Renal cortex interstitium (tissue), 3 donors: Measurements from ENCODE around the gene VPS9D1. TPM values are rescaled to one million over a fixed set of nuclear protein-coding genes. Genes with fewer than 3 reads are reported as not detected.

Experiments
- polyA plus RNA-seq, 3 donors: library from polyadenylated mRNA; unstranded; fragments of 120-200 nt; gene quantifications; one replicate each; pipeline ENCODE4 v1.2.1, GENCODE V29; 2013; ENCODE audit not compliant: insufficient read length in 3 of 3

VPS9D1 gene
- polyA plus RNA-seq, 3 donors: 10.2 to 16.5 (median 13.1) TPM

Other genes starting within 250 kb of the VPS9D1 start
- 100 to 1,000 TPM in 2 of 3 donors, 10 to 100 TPM in 1; 98.3 to 127 (median 111) TPM for gene ANKRD11, start 230.3 kb downstream of the VPS9D1 start, polyA plus RNA-seq
- 100 to 1,000 TPM in 1 of 3 donors, 10 to 100 TPM in 2; 92.6 to 132 (median 98.7) TPM for gene SPG7, start 212.5 kb downstream of the VPS9D1 start, polyA plus RNA-seq
- 1,000 to 10,000 TPM; 1,503 to 2,429 (median 2,392) TPM for gene RPL13, start 160.2 kb downstream of the VPS9D1 start, polyA plus RNA-seq
- gene CPNE7, start 145.1 kb downstream of the VPS9D1 start, polyA plus RNA-seq: 1 to 10 TPM; 6.6 to 7.7 (median 6.8) TPM
- gene DPEP1, start 107.3 kb downstream of the VPS9D1 start, polyA plus RNA-seq: 10 to 100 TPM; 28.6 to 62.6 (median 43.9) TPM
- gene CHMP1A, start 63.2 kb downstream of the VPS9D1 start, polyA plus RNA-seq: 10 to 100 TPM; 60.4 to 83.1 (median 79.7) TPM
- 10 to 100 TPM; 16.5 to 17.2 (median 16.6) TPM for gene SPATA33, start 63.1 kb downstream of the VPS9D1 start, polyA plus RNA-seq
- 100 to 1,000 TPM in 2 of 3 donors, 10 to 100 TPM in 1; 90.3 to 167 (median 127) TPM for gene CDK10, start 34.2 kb downstream of the VPS9D1 start, polyA plus RNA-seq
- gene SPATA2L, start 19.2 kb downstream of the VPS9D1 start, polyA plus RNA-seq: 10 to 100 TPM in 1 of 3 donors, 1 to 10 TPM in 2; 5.2 to 11.2 (median 8.2) TPM
- gene ZNF276, start 639 bp upstream of the VPS9D1 start, polyA plus RNA-seq: 10 to 100 TPM; 24.3 to 34.7 (median 29.5) TPM
- 10 to 100 TPM; 26.0 to 41.3 (median 35.3) TPM for gene FANCA, start 95.7 kb upstream of the VPS9D1 start, polyA plus RNA-seq
- gene SPIRE2, start 107.6 kb upstream of the VPS9D1 start, polyA plus RNA-seq: 10 to 100 TPM; 10.4 to 19.5 (median 12.2) TPM
- gene TCF25, start 152.7 kb upstream of the VPS9D1 start, polyA plus RNA-seq: 100 to 1,000 TPM; 131 to 182 (median 148) TPM
- gene MC1R, start 198.0 kb upstream of the VPS9D1 start, polyA plus RNA-seq: 1 to 10 TPM; 2.9 to 6.3 (median 3.5) TPM
- gene TUBB3, start 202.4 kb upstream of the VPS9D1 start, polyA plus RNA-seq: 10 to 100 TPM in 2 of 3 donors, 1 to 10 TPM in 1; 7.7 to 18.7 (median 10.2) TPM
- gene DEF8, start 227.9 kb upstream of the VPS9D1 start, polyA plus RNA-seq: 10 to 100 TPM; 32.5 to 52.7 (median 46.0) TPM